SK-N-MC (cell line): ENCODE results near the gene TMIGD2.

Experiments
- EZH2 ChIP-seq: fragments of 200-600 bp; sonication (generic); IDR thresholded peaks from one replicate; pipeline ENCODE4 v1.6.1; 2017; ENCODE audit warnings: antibody characterized with exemption
- POLR2AphosphoS5 ChIP-seq: IDR thresholded peaks from 2 replicates; pipeline ENCODE4 v1.6.1; 2012; ENCODE audit warnings: mild to moderate bottlenecking, low read depth, low read length, borderline replicate concordance

DNA sequence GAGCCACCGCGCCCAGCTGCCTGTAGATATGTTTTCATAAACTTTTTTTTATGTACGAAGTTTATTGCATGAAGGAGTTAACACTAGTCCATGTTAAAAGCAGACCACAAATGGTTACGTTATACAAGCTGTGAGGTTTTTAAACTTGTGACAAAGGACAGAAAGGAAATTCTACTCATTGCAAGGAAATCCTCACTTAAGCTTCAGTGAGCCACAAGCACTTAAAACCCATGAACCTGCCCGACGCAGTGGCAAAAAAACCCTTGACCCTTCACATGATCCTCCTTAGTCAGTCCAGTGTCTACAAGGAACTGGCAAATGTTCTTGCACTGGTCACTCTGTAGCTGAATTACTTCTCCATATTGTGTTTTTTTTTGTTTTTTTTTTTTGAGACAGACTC lies 45.3 kb upstream of the TMIGD2 start:
- TF ChIP-seq EZH2 = no peak
- no peak for TF ChIP-seq POLR2AphosphoS5
